Measurements from ENCODE around the gene ASTN2.

The ASTN2 gene

DNA sequence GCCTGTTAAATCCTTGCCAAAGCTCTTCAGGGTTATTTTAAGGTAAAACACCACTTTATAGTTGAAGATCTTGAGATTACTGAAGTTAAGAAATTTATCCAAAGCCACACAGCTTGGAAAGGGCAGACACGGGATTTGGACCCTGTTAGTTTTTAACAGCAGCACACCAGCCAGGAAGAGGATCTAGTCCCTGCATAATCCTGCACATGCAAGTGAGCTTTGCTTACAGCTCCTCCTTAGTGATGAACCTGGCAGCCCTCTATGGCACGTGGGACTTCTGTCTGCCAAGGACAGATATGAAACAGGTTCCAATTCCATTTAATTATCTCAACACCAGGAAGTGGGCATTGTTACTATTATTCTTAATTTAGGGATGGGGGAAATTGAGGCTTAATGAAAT lies 619.0 kb downstream of the ASTN2 start:
- no peaks in the 10 kb centered on the region for H3K36me3 ChIP-seq (ENCODE audit: insufficient read depth, low read length)
- no peaks in the 10 kb centered on the region for H3K27me3 ChIP-seq (ENCODE audit: insufficient read depth, low read length)
- no peaks in the 10 kb centered on the region for H3K4me1 ChIP-seq (ENCODE audit: control insufficient read depth, insufficient read depth, low read length, unreplicated experiment)
- H3K4me3 ChIP-seq (ENCODE audit: low read depth, low read length): no peak overlapping the region
- no peak overlapping the region for H2AFZ ChIP-seq (ENCODE audit: low read length, unreplicated experiment)
- no peaks in the 10 kb centered on the region for H3K79me2 ChIP-seq (ENCODE audit: control insufficient read depth, insufficient read depth, low read length, unreplicated experiment)
- no peak overlapping the region for H3K27ac ChIP-seq (ENCODE audit: low read depth, low read length)

DNA sequence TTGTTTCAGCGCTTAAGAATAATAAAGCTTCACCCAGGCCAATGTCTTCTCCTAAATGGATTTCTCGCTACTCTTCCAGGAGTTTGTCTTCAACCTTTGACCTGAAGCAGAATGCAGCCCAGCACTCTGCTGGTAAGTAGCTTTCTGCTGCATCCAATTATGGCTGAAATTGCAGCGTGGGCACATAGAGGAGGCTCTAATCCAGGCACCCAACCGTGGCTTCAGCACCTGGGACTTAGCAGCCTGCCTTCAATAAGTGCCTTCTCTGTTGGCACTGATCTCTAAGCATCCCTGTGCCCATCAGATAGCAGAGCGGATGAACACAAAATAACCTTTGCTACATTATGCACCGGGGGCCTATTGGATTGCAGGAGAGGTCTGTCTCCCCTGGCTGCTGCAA lies 622.6 kb downstream of the ASTN2 start:
- H3K36me3 ChIP-seq (ENCODE audit: insufficient read depth, low read length): no peaks in the 10 kb centered on the region
- 0 out of 2 replicates have a peak, but pooled peaks cover 3% of the 10 kb centered on the region for H3K27me3 ChIP-seq (ENCODE audit: insufficient read depth, low read length)
- no peaks in the 10 kb centered on the region for H3K4me1 ChIP-seq (ENCODE audit: control insufficient read depth, insufficient read depth, low read length, unreplicated experiment)
- no peak overlapping the region for H3K4me3 ChIP-seq (ENCODE audit: low read depth, low read length)
- H2AFZ ChIP-seq (ENCODE audit: low read length, unreplicated experiment): no peak overlapping the region
- H3K79me2 ChIP-seq (ENCODE audit: control insufficient read depth, insufficient read depth, low read length, unreplicated experiment): no peaks in the 10 kb centered on the region
- H3K27ac ChIP-seq (ENCODE audit: low read depth, low read length): no peak overlapping the region

DNA sequence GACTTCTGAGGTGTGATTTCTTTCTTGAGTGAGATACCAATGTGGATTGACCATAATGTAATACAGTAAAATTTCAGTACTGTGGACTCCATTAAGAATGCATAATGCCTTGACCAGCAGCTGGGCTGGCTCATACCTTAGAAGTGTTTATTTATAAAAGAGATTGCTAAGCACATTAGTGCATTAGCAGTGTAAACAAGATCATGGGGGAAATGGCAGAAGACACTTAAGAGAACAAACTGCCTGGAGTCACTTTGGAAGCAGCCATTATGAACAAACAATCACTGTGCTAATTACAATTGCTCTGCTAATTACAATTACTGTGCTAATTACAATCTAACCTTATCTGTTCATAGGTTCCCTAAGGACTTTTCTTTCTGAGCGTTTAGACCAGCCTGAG lies 623.5 kb downstream of the ASTN2 start:
- Histone ChIP-seq H3K4me1 (ENCODE audit: control insufficient read depth, insufficient read depth, low read length, unreplicated experiment) (no peaks in the 10 kb centered on the region), H3K27ac (ENCODE audit: low read depth, low read length) (no peak overlapping the region), H3K36me3 (ENCODE audit: insufficient read depth, low read length) (no peaks in the 10 kb centered on the region), H3K4me3 (ENCODE audit: low read depth, low read length) (no peak overlapping the region), H3K79me2 (ENCODE audit: control insufficient read depth, insufficient read depth, low read length, unreplicated experiment) (no peaks in the 10 kb centered on the region), H2AFZ (ENCODE audit: low read length, unreplicated experiment) (no peak overlapping the region), H3K27me3 (ENCODE audit: insufficient read depth, low read length) (0 out of 2 replicates have a peak, but pooled peaks cover 3% of the 10 kb centered on the region)

DNA sequence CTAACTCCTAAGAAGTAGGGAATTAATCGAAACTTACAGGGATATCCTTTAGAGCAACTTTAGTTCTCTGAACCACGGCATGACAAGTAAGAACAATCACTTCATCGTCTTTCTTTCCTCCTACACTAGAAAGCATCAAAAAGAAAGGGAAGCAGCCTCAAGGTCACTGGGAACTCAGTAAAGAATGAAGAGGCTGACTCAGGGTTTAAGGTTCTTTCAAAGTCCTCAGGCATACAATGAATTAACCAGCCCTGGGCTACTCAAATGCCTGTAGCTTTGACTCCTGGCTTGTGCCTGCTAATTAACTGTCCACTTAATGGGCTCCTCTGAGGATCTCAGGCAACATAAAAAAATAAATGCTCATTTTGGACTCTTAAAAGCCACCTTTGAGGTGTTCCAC lies 625.8 kb downstream of the ASTN2 start:
- no peaks in the 10 kb centered on the region for H3K4me1 ChIP-seq (ENCODE audit: control insufficient read depth, insufficient read depth, low read length, unreplicated experiment)
- no peak overlapping the region for H2AFZ ChIP-seq (ENCODE audit: low read length, unreplicated experiment)
- H3K27ac ChIP-seq (ENCODE audit: low read depth, low read length): no peak overlapping the region
- H3K79me2 ChIP-seq (ENCODE audit: control insufficient read depth, insufficient read depth, low read length, unreplicated experiment): no peaks in the 10 kb centered on the region
- H3K27me3 ChIP-seq (ENCODE audit: insufficient read depth, low read length): 0 out of 2 replicates have a peak, but pooled peaks cover 3% of the 10 kb centered on the region
- no peak overlapping the region for H3K4me3 ChIP-seq (ENCODE audit: low read depth, low read length)
- H3K36me3 ChIP-seq (ENCODE audit: insufficient read depth, low read length): no peaks in the 10 kb centered on the region

DNA sequence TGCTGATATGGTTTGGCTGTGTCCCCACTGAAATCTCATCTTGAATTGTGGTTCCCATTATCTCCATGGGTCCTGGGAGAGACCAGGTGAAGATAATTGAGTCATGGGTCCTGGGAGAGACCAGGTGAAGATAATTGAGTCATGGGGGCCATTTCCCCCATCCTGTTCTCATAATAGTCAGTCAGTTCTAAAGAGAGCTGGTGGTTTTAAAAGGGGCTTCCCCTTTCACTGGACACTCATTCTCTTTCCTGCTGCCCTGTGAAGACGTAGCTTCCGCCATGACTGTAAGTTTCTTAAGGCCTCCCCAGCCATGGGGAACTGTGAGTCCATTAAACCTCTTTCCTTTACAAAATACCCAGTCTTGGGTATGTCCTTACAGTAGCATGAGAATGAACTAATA lies 628.1 kb downstream of the ASTN2 start:
- H2AFZ ChIP-seq (ENCODE audit: low read length, unreplicated experiment): no peak overlapping the region
- no peak overlapping the region for H3K27ac ChIP-seq (ENCODE audit: low read depth, low read length)
- H3K4me1 ChIP-seq (ENCODE audit: control insufficient read depth, insufficient read depth, low read length, unreplicated experiment): no peaks in the 10 kb centered on the region
- H3K27me3 ChIP-seq (ENCODE audit: insufficient read depth, low read length): 0 out of 2 replicates have a peak, but pooled peaks cover 3% of the 10 kb centered on the region
- H3K4me3 ChIP-seq (ENCODE audit: low read depth, low read length): no peak overlapping the region
- H3K36me3 ChIP-seq (ENCODE audit: insufficient read depth, low read length): no peaks in the 10 kb centered on the region
- no peaks in the 10 kb centered on the region for H3K79me2 ChIP-seq (ENCODE audit: control insufficient read depth, insufficient read depth, low read length, unreplicated experiment)

DNA sequence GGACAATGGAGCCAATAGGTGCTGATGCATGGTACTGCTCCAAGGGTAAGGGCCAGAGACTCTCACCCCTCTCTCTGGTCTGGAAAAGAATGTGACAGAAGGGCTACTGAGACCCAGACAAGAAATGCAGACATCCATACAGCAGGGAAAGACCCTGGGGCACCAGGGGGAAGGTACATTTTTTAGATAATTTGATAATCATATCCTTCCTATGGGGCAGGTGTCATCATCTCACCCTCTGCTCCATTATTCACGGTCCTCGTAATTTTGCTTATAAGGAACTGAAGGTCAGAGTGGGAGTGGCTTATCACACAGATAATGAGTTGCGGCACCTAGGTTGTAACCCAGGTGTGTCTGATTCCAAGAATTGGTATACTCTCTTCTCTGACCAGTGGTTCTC lies 637.7 kb downstream of the ASTN2 start:
- Histone ChIP-seq H3K4me3 (ENCODE audit: low read depth, low read length) (no peak overlapping the region), H3K36me3 (ENCODE audit: insufficient read depth, low read length) (no peaks in the 10 kb centered on the region), H3K79me2 (ENCODE audit: control insufficient read depth, insufficient read depth, low read length, unreplicated experiment) (no peaks in the 10 kb centered on the region), H3K4me1 (ENCODE audit: control insufficient read depth, insufficient read depth, low read length, unreplicated experiment) (no peaks in the 10 kb centered on the region), H3K27me3 (ENCODE audit: insufficient read depth, low read length) (no peaks in the 10 kb centered on the region), H2AFZ (ENCODE audit: low read length, unreplicated experiment) (no peak overlapping the region), H3K27ac (ENCODE audit: low read depth, low read length) (no peak overlapping the region)

- Histone ChIP-seq H3K4me1 (ENCODE audit: control insufficient read depth, insufficient read depth, low read length, unreplicated experiment) (no peaks in the 10 kb centered on the region), H3K27ac (ENCODE audit: low read depth, low read length) (no peak overlapping the region), H3K36me3 (ENCODE audit: insufficient read depth, low read length) (no peaks in the 10 kb centered on the region), H2AFZ (ENCODE audit: low read length, unreplicated experiment) (no peak overlapping the region), H3K4me3 (ENCODE audit: low read depth, low read length) (no peak overlapping the region), H3K27me3 (ENCODE audit: insufficient read depth, low read length) (no peaks in the 10 kb centered on the region), H3K79me2 (ENCODE audit: control insufficient read depth, insufficient read depth, low read length, unreplicated experiment) (no peaks in the 10 kb centered on the region)
Measured at GRCh38 chr9:116774421-116775180, 640.3 kb downstream of the ASTN2 start.

DNA sequence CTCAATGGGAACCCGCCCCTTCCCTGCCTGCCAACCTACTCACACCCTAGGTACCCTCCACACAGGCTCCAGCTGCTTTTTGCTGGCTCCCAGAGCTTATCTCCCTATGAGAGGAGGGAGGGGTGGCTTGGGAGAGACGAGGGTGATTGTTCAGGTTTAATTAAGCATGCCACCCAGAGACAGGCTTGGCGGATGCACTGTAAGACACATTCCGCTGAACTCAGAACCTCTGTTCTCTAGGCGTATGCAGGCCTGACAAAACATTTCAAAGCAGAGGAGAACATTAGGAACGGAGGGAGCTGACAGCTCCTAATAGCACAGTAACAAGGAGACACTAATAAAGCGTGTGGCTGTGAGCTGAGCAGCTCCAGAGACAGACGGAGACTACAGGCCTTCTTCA lies 647.6 kb downstream of the ASTN2 start:
- Histone ChIP-seq H3K36me3 (ENCODE audit: insufficient read depth, low read length) (no peaks in the 10 kb centered on the region), H2AFZ (ENCODE audit: low read length, unreplicated experiment) (no peak overlapping the region), H3K4me1 (ENCODE audit: control insufficient read depth, insufficient read depth, low read length, unreplicated experiment) (no peaks in the 10 kb centered on the region), H3K79me2 (ENCODE audit: control insufficient read depth, insufficient read depth, low read length, unreplicated experiment) (no peaks in the 10 kb centered on the region), H3K27ac (ENCODE audit: low read depth, low read length) (no peak overlapping the region), H3K4me3 (ENCODE audit: low read depth, low read length) (no peak overlapping the region), H3K27me3 (ENCODE audit: insufficient read depth, low read length) (no peaks in the 10 kb centered on the region)

DNA sequence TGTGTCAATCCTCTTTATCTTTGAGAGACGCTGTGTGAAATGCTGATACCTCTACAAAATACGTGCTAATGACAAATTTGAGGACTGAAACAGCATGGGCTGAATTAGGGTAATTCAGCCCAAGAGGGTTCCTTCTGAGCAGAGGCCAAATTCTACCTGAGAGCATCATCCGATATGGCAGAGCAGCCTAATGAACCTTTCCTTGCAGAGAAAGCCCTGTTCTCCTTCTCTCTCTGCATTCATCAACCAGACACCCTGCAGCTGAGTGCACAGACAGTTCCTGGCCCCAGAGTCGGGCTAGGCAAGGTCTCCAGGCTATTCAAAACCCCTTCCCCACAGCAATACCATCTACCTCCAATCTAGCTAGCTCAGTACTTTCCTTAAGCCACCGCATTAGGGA lies 649.8 kb downstream of the ASTN2 start:
- Histone ChIP-seq H3K27ac (ENCODE audit: low read depth, low read length) (no peak overlapping the region), H2AFZ (ENCODE audit: low read length, unreplicated experiment) (no peak overlapping the region), H3K79me2 (ENCODE audit: control insufficient read depth, insufficient read depth, low read length, unreplicated experiment) (no peaks in the 10 kb centered on the region), H3K27me3 (ENCODE audit: insufficient read depth, low read length) (peaks cover 4% of the 10 kb centered on the region; the same call in 1 of the 2 replicates), H3K4me1 (ENCODE audit: control insufficient read depth, insufficient read depth, low read length, unreplicated experiment) (no peaks in the 10 kb centered on the region), H3K4me3 (ENCODE audit: low read depth, low read length) (no peak overlapping the region), H3K36me3 (ENCODE audit: insufficient read depth, low read length) (no peaks in the 10 kb centered on the region)

DNA sequence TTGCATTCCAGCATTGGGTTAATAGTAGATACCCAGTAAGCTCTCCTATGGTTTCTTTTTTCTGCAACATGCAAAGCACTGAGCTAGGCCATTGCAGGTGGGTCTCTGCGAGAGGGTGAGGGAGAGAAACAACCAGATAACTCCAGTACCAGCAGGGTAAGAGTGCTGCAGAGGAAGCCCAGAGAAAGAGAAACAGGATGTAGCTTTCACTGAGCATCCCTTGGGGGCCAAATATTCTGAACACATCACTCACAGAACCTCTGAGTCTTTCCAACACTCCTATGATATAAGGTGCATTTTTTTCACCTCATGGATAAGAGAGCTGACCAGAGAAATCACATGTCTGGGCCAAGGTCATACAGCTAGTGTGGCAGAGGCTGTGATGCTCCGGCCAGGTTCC lies 651.1 kb downstream of the ASTN2 start:
- Histone ChIP-seq H3K4me1 (ENCODE audit: control insufficient read depth, insufficient read depth, low read length, unreplicated experiment) (no peaks in the 10 kb centered on the region), H3K79me2 (ENCODE audit: control insufficient read depth, insufficient read depth, low read length, unreplicated experiment) (no peaks in the 10 kb centered on the region), H3K4me3 (ENCODE audit: low read depth, low read length) (no peak overlapping the region), H3K27ac (ENCODE audit: low read depth, low read length) (no peak overlapping the region), H3K27me3 (ENCODE audit: insufficient read depth, low read length) (peaks cover 4% of the 10 kb centered on the region; the same call in 1 of the 2 replicates), H3K36me3 (ENCODE audit: insufficient read depth, low read length) (no peaks in the 10 kb centered on the region), H2AFZ (ENCODE audit: low read length, unreplicated experiment) (no peak overlapping the region)

GRCh38 chr9:116760636-116761035 lies 654.2 kb downstream of the ASTN2 start:
- Histone ChIP-seq H3K79me2 (ENCODE audit: control insufficient read depth, insufficient read depth, low read length, unreplicated experiment) (no peaks in the 10 kb centered on the region), H3K36me3 (ENCODE audit: insufficient read depth, low read length) (no peaks in the 10 kb centered on the region), H3K27me3 (ENCODE audit: insufficient read depth, low read length) (peaks cover 16% of the 10 kb centered on the region; the same call in 1 of the 2 replicates), H3K4me1 (ENCODE audit: control insufficient read depth, insufficient read depth, low read length, unreplicated experiment) (no peaks in the 10 kb centered on the region), H2AFZ (ENCODE audit: low read length, unreplicated experiment) (no peak overlapping the region), H3K4me3 (ENCODE audit: low read depth, low read length) (no peak overlapping the region), H3K27ac (ENCODE audit: low read depth, low read length) (no peak overlapping the region)
